Jurkat, Clone E6-1 (cell line): ENCODE measurements around the gene HMGN4.
"Not testable (repeated sequence)": the region's sequence is repeated elsewhere in the genome, so short reads cannot be mapped to it uniquely, and the experiment has no call there.

Source experiments
- DNase-seq: peaks from one replicate; pipeline ENCODE4 v3.0.0-alpha.2; 2011; ENCODE audit warnings: low read depth, low spot score
- H3K4me3 ChIP-seq: 2 replicates; pipeline ENCODE4 v1.5.1; 2011; ENCODE audit warnings: mild to moderate bottlenecking, low read length, control low read depth, moderate library complexity

The HMGN4 gene

GRCh38 chr6:26543953-26544352 lies 5.8 kb downstream of the HMGN4 start:
- H3K4me3 ChIP-seq = no peak overlapping the region
- no peak for DNase-seq

- no peak for DNase-seq
- H3K4me3 ChIP-seq = no peak overlapping the region
Measured at GRCh38 chr6:26544473-26544872, 6.3 kb downstream of the HMGN4 start.

- no peak for DNase-seq
- no peak overlapping the region for H3K4me3 ChIP-seq
Measured at GRCh38 chr6:26545627-26546026, 7.5 kb downstream of the HMGN4 start.

- not testable (repeated sequence) for H3K4me3 ChIP-seq, DNase-seq
Measured at GRCh38 chr6:26547363-26547762, 9.2 kb downstream of the HMGN4 start.

GRCh38 chr6:26550250-26550993 lies 12.3 kb downstream of the HMGN4 start:
- peak; percentile 55 for DNase-seq
- peak overlapping the region; percentile 68 for H3K4me3 ChIP-seq

GRCh38 chr6:26552205-26552604 lies 14.0 kb downstream of the HMGN4 start:
- no peak overlapping the region for H3K4me3 ChIP-seq

GRCh38 chr6:26552640-26553188 lies 14.5 kb downstream of the HMGN4 start:
- H3K4me3 ChIP-seq = peak overlapping the region; percentile 95
- no peak for DNase-seq

More at GRCh38 chr6:26552205-26552604, 14.0 kb downstream of the HMGN4 start:
- DNase-seq = no peak

GRCh38 chr6:26553264-26553634 lies 15.1 kb downstream of the HMGN4 start:
- H3K4me3 ChIP-seq = peak overlapping the region; percentile 95
- DNase-seq = peak; percentile 79

GRCh38 chr6:26553635-26554446 lies 15.7 kb downstream of the HMGN4 start:
- peak; percentile 88 for DNase-seq
- H3K4me3 ChIP-seq = peak overlapping the region; percentile 95

- H3K4me3 ChIP-seq = peak overlapping the region; percentile 95
- no peak for DNase-seq
Measured at GRCh38 chr6:26554447-26554696, 16.2 kb downstream of the HMGN4 start.

GRCh38 chr6:26554697-26555504 lies 16.7 kb downstream of the HMGN4 start:
- DNase-seq = peak; percentile 73

GRCh38 chr6:26555505-26556262 lies 17.5 kb downstream of the HMGN4 start:
- peak overlapping the region; percentile 95 for H3K4me3 ChIP-seq
- no peak for DNase-seq

More at GRCh38 chr6:26554697-26555504, 16.7 kb downstream of the HMGN4 start:
- H3K4me3 ChIP-seq = peak overlapping the region; percentile 95

- peak; percentile 70 for DNase-seq
- no peak overlapping the region for H3K4me3 ChIP-seq
Measured at GRCh38 chr6:26556263-26557070, 18.3 kb downstream of the HMGN4 start.

GRCh38 chr6:26561533-26562466 lies 23.6 kb downstream of the HMGN4 start:
- no peak for DNase-seq
- no peak overlapping the region for H3K4me3 ChIP-seq

- H3K4me3 ChIP-seq = no peak overlapping the region
- no peak for DNase-seq
Measured at GRCh38 chr6:26563488-26563887, 25.3 kb downstream of the HMGN4 start.

- peak; percentile 96 for DNase-seq
- peak overlapping the region; percentile 59 for H3K4me3 ChIP-seq
Measured at GRCh38 chr6:26568601-26569432, 30.7 kb downstream of the HMGN4 start.
